ENCODE data around the gene NEK11.

- TF ChIP-seq, protein P1, sequence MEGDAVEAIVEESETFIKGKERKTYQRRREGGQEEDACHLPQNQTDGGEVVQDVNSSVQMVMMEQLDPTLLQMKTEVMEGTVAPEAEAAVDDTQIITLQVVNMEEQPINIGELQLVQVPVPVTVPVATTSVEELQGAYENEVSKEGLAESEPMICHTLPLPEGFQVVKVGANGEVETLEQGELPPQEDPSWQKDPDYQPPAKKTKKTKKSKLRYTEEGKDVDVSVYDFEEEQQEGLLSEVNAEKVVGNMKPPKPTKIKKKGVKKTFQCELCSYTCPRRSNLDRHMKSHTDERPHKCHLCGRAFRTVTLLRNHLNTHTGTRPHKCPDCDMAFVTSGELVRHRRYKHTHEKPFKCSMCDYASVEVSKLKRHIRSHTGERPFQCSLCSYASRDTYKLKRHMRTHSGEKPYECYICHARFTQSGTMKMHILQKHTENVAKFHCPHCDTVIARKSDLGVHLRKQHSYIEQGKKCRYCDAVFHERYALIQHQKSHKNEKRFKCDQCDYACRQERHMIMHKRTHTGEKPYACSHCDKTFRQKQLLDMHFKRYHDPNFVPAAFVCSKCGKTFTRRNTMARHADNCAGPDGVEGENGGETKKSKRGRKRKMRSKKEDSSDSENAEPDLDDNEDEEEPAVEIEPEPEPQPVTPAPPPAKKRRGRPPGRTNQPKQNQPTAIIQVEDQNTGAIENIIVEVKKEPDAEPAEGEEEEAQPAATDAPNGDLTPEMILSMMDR (conservative IDR thresholded peaks at IDR 0.05 in 1 of 2, IDR thresholded peaks at IDR 0.05 in 1 of 2; ENCODE audit: extremely low read depth in 1 of 2, insufficient read depth in 1 of 2, low read depth in 1 of 2, low read length in 2 of 2): no peak
- no peak for TF ChIP-seq EZH2 (IDR thresholded peaks at IDR 0.05; ENCODE audit: borderline replicate concordance, low read length)
These were observed 323.3 kb downstream of the NEK11 start for GRCh38 chr3:131349946-131350347.
